HEK293T (cell line): ENCODE results near the gene JCAD.

Experiments
- CTCF ChIA-PET: fragments of 350-600 bp; formaldehyde crosslinking; extraction: SDS; loops from one replicate; lab custom pipeline; 2021; ENCODE audit warnings: antibody characterized with exemption, inconsistent platforms; lab: Yijun Ruan, JAX
- POLR2A ChIA-PET: fragments of 350-600 bp; formaldehyde crosslinking; extraction: SDS; loops from one replicate; lab custom pipeline; 2020; ENCODE audit warnings: antibody characterized with exemption, inconsistent platforms; lab: Yijun Ruan, JAX
- DNase-seq: peaks from one replicate; pipeline ENCODE4 v3.0.0; 2012; ENCODE audit warnings: mixed read lengths; ENCODE audit errors: extremely low spot score
- ARNT ChIP-seq: fragments of 450-650 bp; IDR thresholded peaks from 2 replicates; pipeline ENCODE4 v1.6.1; 2017; ENCODE audit warnings: mild to moderate bottlenecking
- BHLHE40 ChIP-seq: fragments of 450-650 bp; IDR thresholded peaks from 2 replicates; pipeline ENCODE4 v1.6.1; 2016; ENCODE audit warnings: mild to moderate bottlenecking, moderate library complexity, borderline replicate concordance
- CTBP1 ChIP-seq: fragments of 450-650 bp; IDR thresholded peaks from 2 replicates; pipeline ENCODE4 v1.6.1; 2016; ENCODE audit warnings: borderline replicate concordance
- ELF4 ChIP-seq: fragments of 450-650 bp; IDR thresholded peaks from 2 replicates; pipeline ENCODE4 v1.6.1; 2017; ENCODE audit warnings: antibody characterized with exemption
- FOXA1 ChIP-seq: fragments of 450-650 bp; IDR thresholded peaks from 2 replicates; pipeline ENCODE4 v1.6.1; 2016; ENCODE audit warnings: mild to moderate bottlenecking
- FOXK2 ChIP-seq: fragments of 450-650 bp; IDR thresholded peaks from 2 replicates; pipeline ENCODE4 v1.6.1; 2016; ENCODE audit warnings: mild to moderate bottlenecking
- FOXM1 ChIP-seq: fragments of 450-650 bp; IDR thresholded peaks from 2 replicates; pipeline ENCODE4 v1.6.1; 2017; ENCODE audit warnings: mild to moderate bottlenecking, borderline replicate concordance
- HDGF ChIP-seq: fragments of 450-650 bp; IDR thresholded peaks from 2 replicates; pipeline ENCODE4 v1.6.1; 2017; ENCODE audit warnings: antibody characterized with exemption, borderline replicate concordance
- L3MBTL2 ChIP-seq: fragments of 450-650 bp; conservative IDR thresholded peaks from 2 replicates; pipeline ENCODE4 v1.6.1; 2016; ENCODE audit warnings: mild to moderate bottlenecking
- LEF1 ChIP-seq: fragments of 450-650 bp; IDR thresholded peaks from 2 replicates; pipeline ENCODE4 v1.6.1; 2017; ENCODE audit warnings: mild to moderate bottlenecking, borderline replicate concordance
- NFRKB ChIP-seq: fragments of 450-650 bp; IDR thresholded peaks from 2 replicates; pipeline ENCODE4 v1.6.1; 2016; ENCODE audit warnings: mild to moderate bottlenecking, moderate library complexity
- PKNOX1 ChIP-seq: fragments of 450-650 bp; IDR thresholded peaks from 2 replicates; pipeline ENCODE4 v1.6.1; 2016
- SP1 ChIP-seq: fragments of 450-650 bp; IDR thresholded peaks from 2 replicates; pipeline ENCODE4 v1.6.1; 2017
- SUZ12 ChIP-seq: fragments of 450-650 bp; IDR thresholded peaks from 2 replicates; pipeline ENCODE4 v1.6.1; 2016; ENCODE audit warnings: mild to moderate bottlenecking
- TARDBP ChIP-seq: fragments of 450-650 bp; IDR thresholded peaks from 2 replicates; pipeline ENCODE4 v1.6.1; 2016
- ZNF384 ChIP-seq: fragments of 450-650 bp; IDR thresholded peaks from 2 replicates; pipeline ENCODE4 v1.6.1; 2016

Gene JCAD

GRCh38 chr10:30036341-30036740 lies 23.0 kb downstream of the JCAD start:
- ChIA-PET CTCF (interaction anchor here (0.6 kb wide), 1 partner anchor 72 kb away, joined by 5 read pairs; no protein-coding TSS in a partner anchor), POLR2A (no interaction called here)
- no peak for DNase-seq
- TF ChIP-seq L3MBTL2, result no peak
- TF ChIP-seq ELF4, result no peak
- TF ChIP-seq FOXK2, result no peak
- no peak for TF ChIP-seq ARNT
- TF ChIP-seq FOXA1, result no peak
- TF ChIP-seq BHLHE40, result no peak
- no peak for TF ChIP-seq NFRKB
- TF ChIP-seq TARDBP, result no peak
- TF ChIP-seq SP1, result no peak
- TF ChIP-seq PKNOX1, result no peak
- TF ChIP-seq ZNF384, result no peak
- no peak for TF ChIP-seq HDGF
- no peak for TF ChIP-seq LEF1
- TF ChIP-seq FOXM1, result no peak
- TF ChIP-seq CTBP1, result no peak
- TF ChIP-seq SUZ12, result no peak

GRCh38 chr10:30034433-30035137 lies 24.8 kb downstream of the JCAD start:
- POLR2A ChIA-PET, result no interaction called here
- no peak for DNase-seq

GRCh38 chr10:30032125-30032524 lies 27.3 kb downstream of the JCAD start:
- POLR2A ChIA-PET, result no interaction called here
- DNase-seq, result no peak
- CTCF ChIA-PET, result no interaction called here
- TF ChIP-seq SP1 (no peak), ARNT (no peak), HDGF (no peak), FOXK2 (no peak), L3MBTL2 (no peak), LEF1 (no peak), ELF4 (no peak), SUZ12 (no peak)

More at GRCh38 chr10:30034433-30035137, 24.8 kb downstream of the JCAD start:
- CTCF ChIA-PET, result no interaction called here
- TF ChIP-seq ARNT, result no peak
- no peak for TF ChIP-seq BHLHE40
- no peak for TF ChIP-seq FOXM1
- no peak for TF ChIP-seq SUZ12
- TF ChIP-seq HDGF, result no peak
- TF ChIP-seq FOXK2, result no peak
- no peak for TF ChIP-seq FOXA1
- TF ChIP-seq CTBP1, result no peak
- no peak for TF ChIP-seq TARDBP
- no peak for TF ChIP-seq L3MBTL2
- TF ChIP-seq ZNF384, result no peak
- TF ChIP-seq NFRKB, result no peak

GRCh38 chr10:30029872-30030256 lies 29.5 kb downstream of the JCAD start:
- no peak for DNase-seq
- TF ChIP-seq SUZ12 (no peak), LEF1 (no peak), ZNF384 (no peak), HDGF (no peak), FOXK2 (no peak), TARDBP (no peak), ELF4 (no peak), ARNT (no peak), FOXM1 (no peak), BHLHE40 (no peak), SP1 (no peak), FOXA1 (no peak), L3MBTL2 (no peak)
- POLR2A ChIA-PET, result no interaction called here
- CTCF ChIA-PET, result no interaction called here

DNA sequence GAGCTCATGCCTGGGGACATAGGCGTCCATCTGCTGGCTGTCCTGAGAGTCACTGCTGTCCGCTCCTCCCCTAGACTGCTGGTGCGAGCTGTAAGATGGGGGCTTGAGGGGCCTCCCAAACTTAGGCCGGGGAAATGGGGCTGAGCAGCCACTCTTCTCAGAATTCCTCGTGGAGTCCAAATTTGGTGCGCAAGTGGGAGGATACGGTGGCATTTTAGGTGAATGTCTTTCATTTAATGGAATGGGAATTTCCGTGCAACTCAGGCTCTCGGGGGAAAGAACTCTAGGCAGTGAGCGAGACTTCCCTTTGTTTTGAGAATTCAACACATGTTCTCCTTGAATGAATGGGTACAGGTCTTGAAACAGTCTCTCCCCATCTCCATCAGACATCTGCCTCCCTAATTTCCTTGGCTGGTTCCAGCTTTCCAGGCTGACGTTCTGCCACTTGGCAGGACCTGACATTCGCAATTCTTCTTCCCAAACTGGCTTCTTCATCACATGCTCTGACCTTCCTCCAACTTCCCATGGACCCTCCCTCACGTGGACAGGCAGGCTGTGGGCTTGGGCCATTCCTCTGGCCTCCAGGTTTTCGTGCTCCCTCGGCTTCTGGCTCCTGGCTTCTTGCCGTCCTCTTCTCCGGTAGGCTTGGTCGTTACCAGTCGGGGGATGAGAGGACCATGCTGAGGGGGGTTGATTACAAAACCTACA lies 30.1 kb downstream of the JCAD start:
- no peak for TF ChIP-seq SUZ12
- TF ChIP-seq FOXA1, result no peak
- TF ChIP-seq NFRKB, result no peak
- no peak for TF ChIP-seq TARDBP
- TF ChIP-seq L3MBTL2, result no peak
- TF ChIP-seq FOXK2, result no peak
- no peak for TF ChIP-seq LEF1
- TF ChIP-seq BHLHE40, result no peak
- no peak for TF ChIP-seq ARNT
- no peak for TF ChIP-seq ZNF384
- TF ChIP-seq CTBP1, result no peak
- DNase-seq, result no peak
- ChIA-PET POLR2A (no interaction called here), CTCF (no interaction called here)

- CTCF ChIA-PET, result no interaction called here
These were observed 30.7 kb downstream of the JCAD start for GRCh38 chr10:30028738-30029030.

More at GRCh38 chr10:30028738-30029030, 30.7 kb downstream of the JCAD start:
- DNase-seq, result no peak
- TF ChIP-seq ARNT (no peak), FOXM1 (no peak), L3MBTL2 (no peak), BHLHE40 (no peak), FOXA1 (no peak), FOXK2 (no peak), LEF1 (no peak), ZNF384 (no peak), SP1 (no peak)
- POLR2A ChIA-PET, result no interaction called here
